ENCODE results near the gene PXMP4. TPM values are rescaled to one million over a fixed set of nuclear protein-coding genes. Genes with fewer than 3 reads are reported as not detected.

Gene PXMP4
- total RNA-seq, 1 experiment from 2014 or later, result 19.1 TPM

DNA sequence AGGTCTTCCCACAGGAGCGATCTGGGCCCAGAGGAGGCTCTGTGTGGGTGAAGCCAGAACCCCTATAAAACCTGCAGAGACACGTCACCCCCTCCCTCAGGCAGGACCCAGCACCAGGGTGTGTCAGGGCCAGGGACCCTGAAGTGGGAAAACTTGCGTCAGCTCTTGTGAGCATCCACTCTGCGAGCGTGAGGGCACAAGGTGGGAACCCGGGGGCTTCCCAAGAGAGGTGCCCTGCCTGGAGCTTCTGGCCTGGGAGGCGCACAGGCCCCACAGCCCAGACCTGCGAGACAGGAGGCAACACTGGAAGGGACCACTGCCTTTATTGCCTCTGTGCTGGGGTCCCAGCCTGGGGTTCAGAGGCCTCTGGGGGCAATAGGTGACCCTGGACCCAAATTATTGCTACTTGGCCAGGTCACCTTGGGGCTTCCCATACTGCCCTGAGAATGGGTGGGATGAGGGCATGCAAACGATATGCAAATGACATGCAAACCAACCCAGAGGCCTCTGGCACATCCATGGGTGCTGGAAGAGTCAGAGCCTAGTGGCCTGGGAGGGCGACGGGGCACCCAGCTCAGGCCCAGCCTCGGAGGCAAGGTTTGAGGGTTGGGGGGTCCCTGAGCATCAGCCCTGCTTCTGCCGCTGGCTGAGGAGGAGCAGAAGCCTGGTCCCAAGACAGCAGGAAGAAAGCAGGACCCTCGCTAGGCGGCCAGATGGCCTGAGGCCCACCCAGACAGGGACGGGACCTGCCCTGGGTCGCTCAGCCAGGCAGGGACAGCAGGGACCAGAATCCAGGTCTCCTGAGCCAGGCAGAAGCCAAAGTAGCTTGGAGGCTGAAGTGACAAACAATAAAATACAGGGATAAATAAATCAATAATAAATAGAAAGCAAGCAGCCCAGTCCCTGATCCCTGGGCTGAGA lies 63.1 kb downstream of the PXMP4 start:
- Histone ChIP-seq H3K79me2 (ENCODE audit: low read depth) (no peaks in the 10 kb centered on the region; the same call in 1 of the 2 replicates), H3K9me2 (ENCODE audit: insufficient read depth) (no peaks in the 10 kb centered on the region), H3K9me3 (ENCODE audit: insufficient read depth, low read depth) (no peaks in the 10 kb centered on the region), H3K27ac (no peak overlapping the region), H3K4me1 (replicated peaks; ENCODE audit: insufficient read depth) (peaks cover 27% of the 10 kb centered on the region), H3K4me2 (no peak overlapping the region), H2AFZ (no peak overlapping the region), H3K4me3 (no peak overlapping the region), H3F3A (ENCODE audit: insufficient read depth, low read depth) (peaks cover 21% of the 10 kb centered on the region; the same call in 1 of the 2 replicates), H4K20me1 (ENCODE audit: insufficient read depth) (no peaks in the 10 kb centered on the region), H3K36me3 (ENCODE audit: low read depth) (no peaks in the 10 kb centered on the region), H3K27me3 (ENCODE audit: insufficient read depth, low read depth) (no peaks in the 10 kb centered on the region)
- intact Hi-C loops (cut with micrococcal nuclease; ENCODE audit: unreplicated experiment), result no loop called here
- POLR2A ChIA-PET (ENCODE audit: unreplicated experiment), result no interaction called here
- TF ChIP-seq, protein P1, sequence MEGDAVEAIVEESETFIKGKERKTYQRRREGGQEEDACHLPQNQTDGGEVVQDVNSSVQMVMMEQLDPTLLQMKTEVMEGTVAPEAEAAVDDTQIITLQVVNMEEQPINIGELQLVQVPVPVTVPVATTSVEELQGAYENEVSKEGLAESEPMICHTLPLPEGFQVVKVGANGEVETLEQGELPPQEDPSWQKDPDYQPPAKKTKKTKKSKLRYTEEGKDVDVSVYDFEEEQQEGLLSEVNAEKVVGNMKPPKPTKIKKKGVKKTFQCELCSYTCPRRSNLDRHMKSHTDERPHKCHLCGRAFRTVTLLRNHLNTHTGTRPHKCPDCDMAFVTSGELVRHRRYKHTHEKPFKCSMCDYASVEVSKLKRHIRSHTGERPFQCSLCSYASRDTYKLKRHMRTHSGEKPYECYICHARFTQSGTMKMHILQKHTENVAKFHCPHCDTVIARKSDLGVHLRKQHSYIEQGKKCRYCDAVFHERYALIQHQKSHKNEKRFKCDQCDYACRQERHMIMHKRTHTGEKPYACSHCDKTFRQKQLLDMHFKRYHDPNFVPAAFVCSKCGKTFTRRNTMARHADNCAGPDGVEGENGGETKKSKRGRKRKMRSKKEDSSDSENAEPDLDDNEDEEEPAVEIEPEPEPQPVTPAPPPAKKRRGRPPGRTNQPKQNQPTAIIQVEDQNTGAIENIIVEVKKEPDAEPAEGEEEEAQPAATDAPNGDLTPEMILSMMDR (conservative IDR thresholded peaks at IDR 0.05), result no peak
- no peak for TF ChIP-seq EZH2 (IDR thresholded peaks at IDR 0.05; ENCODE audit: low read depth)
- CTCF ChIA-PET, result no interaction called here
- no TSS peak for BruUV-seq (replicated peaks)
- DNase-seq, result no peak

DNA sequence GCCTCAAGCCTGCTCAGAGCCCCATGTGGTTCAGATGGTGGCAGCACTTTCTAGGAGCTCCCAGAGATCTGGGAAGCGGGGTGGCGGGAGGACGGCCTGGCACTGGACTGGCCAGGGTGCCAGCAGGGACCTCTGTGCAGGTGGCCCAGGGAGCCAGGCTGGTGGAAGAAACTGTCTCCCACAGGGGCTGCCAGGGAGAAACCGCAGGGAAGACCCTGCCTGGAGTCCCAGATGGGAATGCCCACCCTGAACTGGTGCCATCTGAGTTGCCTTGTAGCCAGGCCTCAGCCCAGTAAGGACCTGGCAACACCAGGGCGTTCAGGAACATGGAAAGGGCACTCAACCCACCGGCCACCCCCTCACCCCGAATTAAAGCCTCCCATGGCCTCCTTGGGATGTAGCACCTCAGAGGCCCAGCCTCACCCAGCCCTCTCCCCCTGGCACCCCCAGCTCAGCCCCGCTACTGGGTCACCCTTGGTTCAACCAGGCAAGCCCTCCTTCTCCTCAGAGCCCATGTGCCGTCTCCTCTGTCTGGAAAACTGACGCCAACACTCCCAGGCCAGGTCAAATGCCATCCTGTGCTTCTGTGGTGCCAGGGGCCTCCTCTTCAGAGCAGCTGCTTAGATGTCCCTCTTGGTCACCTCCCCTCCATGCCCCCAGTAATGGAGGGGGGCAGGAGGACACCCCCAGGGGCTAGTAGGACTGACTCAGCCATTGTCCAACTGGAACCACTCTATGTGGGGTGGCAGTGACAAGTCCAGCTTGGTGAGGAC lies 63.9 kb downstream of the PXMP4 start:
- no peak overlapping the region for H3K4me2 ChIP-seq
- CTCF ChIA-PET, result interaction anchor here (0.6 kb wide), 1 partner anchor 213 kb away, joined by 13 read pairs; the partner anchor contains the start of gene SNTA1
- H3K27me3 ChIP-seq (ENCODE audit: insufficient read depth, low read depth), result no peaks in the 10 kb centered on the region
- no peak overlapping the region for H3K4me3 ChIP-seq
- POLR2A ChIA-PET (ENCODE audit: unreplicated experiment), result no interaction called here
- no peaks in the 10 kb centered on the region for H3K9me3 ChIP-seq (ENCODE audit: insufficient read depth, low read depth)
- H3K9me2 ChIP-seq (ENCODE audit: insufficient read depth), result no peaks in the 10 kb centered on the region
- TF ChIP-seq, protein P1 (conservative IDR thresholded peaks at IDR 0.05), result no peak
- H4K20me1 ChIP-seq (ENCODE audit: insufficient read depth), result no peaks in the 10 kb centered on the region
- intact Hi-C loops (cut with micrococcal nuclease; ENCODE audit: unreplicated experiment), result no loop called here
- no peak overlapping the region for H2AFZ ChIP-seq
- peaks cover 25% of the 10 kb centered on the region; the same call in 1 of the 2 replicates for H3F3A ChIP-seq (ENCODE audit: insufficient read depth, low read depth)
- H3K36me3 ChIP-seq (ENCODE audit: low read depth), result no peaks in the 10 kb centered on the region
- no peak overlapping the region for H3K27ac ChIP-seq
- H3K4me1 ChIP-seq (replicated peaks; ENCODE audit: insufficient read depth), result peaks cover 36% of the 10 kb centered on the region
- H3K79me2 ChIP-seq (ENCODE audit: low read depth), result no peaks in the 10 kb centered on the region
- no TSS peak for BruUV-seq (replicated peaks)
- no peak for DNase-seq

DNA sequence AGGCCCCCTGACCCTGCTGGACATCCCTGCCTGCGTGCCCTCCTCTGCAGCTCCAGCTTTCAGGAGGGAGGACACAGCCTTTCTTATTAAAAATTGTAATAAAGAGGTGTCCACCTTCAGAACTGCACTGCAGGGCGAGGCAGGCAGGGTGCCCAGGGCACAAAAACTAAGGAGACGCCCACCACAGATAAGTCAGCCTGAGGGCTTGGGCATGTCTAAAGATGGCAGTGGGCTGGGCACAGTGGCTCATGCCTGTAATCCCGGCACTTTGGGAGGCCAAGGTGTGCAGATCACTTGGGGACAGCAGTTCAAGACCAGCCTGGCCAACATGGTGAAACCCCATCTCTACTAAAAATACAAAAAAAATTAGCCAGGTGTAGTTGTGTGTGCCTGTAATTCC lies 64.9 kb downstream of the PXMP4 start:
- H3F3A ChIP-seq (ENCODE audit: insufficient read depth, low read depth), result peaks cover 32% of the 10 kb centered on the region
- H3K4me2 ChIP-seq, result 0 out of 2 replicates have a peak overlapping the region, but pooled peaks have one; percentile 38
- H3K9me2 ChIP-seq (ENCODE audit: insufficient read depth), result no peaks in the 10 kb centered on the region
- no peak overlapping the region for H3K4me3 ChIP-seq
- ChIA-PET POLR2A (ENCODE audit: unreplicated experiment) (interaction anchor here (1.6 kb wide), 1 partner anchor 11 kb away, joined by 10 read pairs; the partner anchor contains the start of gene ACTL10), CTCF (no interaction called here)
- no peaks in the 10 kb centered on the region for H4K20me1 ChIP-seq (ENCODE audit: insufficient read depth)
- H3K27me3 ChIP-seq (ENCODE audit: insufficient read depth, low read depth), result no peaks in the 10 kb centered on the region
- TF ChIP-seq, protein P1 (conservative IDR thresholded peaks at IDR 0.05), result no peak
- no peak for TF ChIP-seq EZH2 (IDR thresholded peaks at IDR 0.05; ENCODE audit: low read depth)
- H3K4me1 ChIP-seq (replicated peaks; ENCODE audit: insufficient read depth), result peaks cover 46% of the 10 kb centered on the region
- no peaks in the 10 kb centered on the region for H3K9me3 ChIP-seq (ENCODE audit: insufficient read depth, low read depth)
- no peak for DNase-seq
- no peak overlapping the region for H2AFZ ChIP-seq
- H3K79me2 ChIP-seq (ENCODE audit: low read depth), result no peaks in the 10 kb centered on the region
- BruUV-seq (replicated peaks), result no TSS peak
- H3K27ac ChIP-seq, result no peak overlapping the region
- intact Hi-C loops (cut with micrococcal nuclease; ENCODE audit: unreplicated experiment), result no loop called here
- H3K36me3 ChIP-seq (ENCODE audit: low read depth), result no peaks in the 10 kb centered on the region

Data from PC-9 (cell line).